K562 (cell line): ENCODE measurements around the gene FAM83E. TPM values are rescaled to one million over a fixed set of nuclear protein-coding genes. Genes with fewer than 3 reads are reported as not detected.

Experiments used
- NONO ChIP-seq, 2 experiments: fragments of 200-400 bp in 1 of 2; fragments of 450-650 bp in 1 of 2; formaldehyde crosslinking in 1 of 2; IDR thresholded peaks; 2 replicates each; pipeline ENCODE4 v1.6.1; 2017; ENCODE audit warnings: low read depth in 2 of 2, mild to moderate bottlenecking in 2 of 2, moderate library complexity in 2 of 2, low read length in 1 of 2
- PML ChIP-seq: IDR thresholded peaks from 2 replicates; pipeline ENCODE4 v1.6.1; 2012; ENCODE audit warnings: low read length, inconsistent platforms
- POLR3G ChIP-seq: IDR thresholded peaks from 2 replicates; pipeline ENCODE4 v1.6.1; 2011; ENCODE audit not compliant: insufficient read length, insufficient replicate concordance; ENCODE audit errors: extremely low read depth
- TEAD1 ChIP-seq, 2 experiments: fragments of 450-650 bp in 1 of 2; sonication (generic) in 1 of 2; formaldehyde crosslinking; IDR thresholded peaks; 2 replicates each; pipeline versions ENCODE4 v1.4.0 to v1.8.0; 2020 to 2022; ENCODE audit warnings: mild to moderate bottlenecking in 2 of 2, missing genetic modification reagents in 1 of 2
- ZNF347 ChIP-seq: fragments of 450-650 bp; formaldehyde crosslinking; IDR thresholded peaks from 2 replicates; pipeline ENCODE4 v1.4.0; 2020; ENCODE audit warnings: low read depth, mild to moderate bottlenecking, moderate library complexity
- polyA plus RNA-seq, 8 experiments: library from polyadenylated mRNA; depleted of rRNA in 4 of 8; stranded (reverse) in 5 of 8; unstranded in 3 of 8; fragments of >200 nt; fragmentation: Nextera tagmentation in 2 of 8; fragmentation: Illumina TruSeq in 1 of 8; extraction: Ambion mirVana in 2 of 8; extraction: Trizol in 1 of 8; gene quantifications; 2 replicates each; pipeline versions ENCODE4 v1.2.1 to v1.2.3, GENCODE V29; 2011 to 2014; ENCODE audit warnings: inconsistent platforms in 1 of 8, missing spikeins in 1 of 8
- total RNA-seq, 7 experiments: library from RNA; depleted of rRNA in 6 of 7; stranded (reverse); fragments of >200 nt in 6 of 7; fragmentation: Illumina TruSeq in 2 of 7; extraction: Trizol in 2 of 7; gene quantifications; 2 replicates each; pipeline versions ENCODE4 v1.2.1 to v1.2.3, GENCODE V29; 2011 to 2021; ENCODE audit warnings: low replicate concordance in 1 of 7
- TF ChIP-seq, protein P1 (sequence below), 2 experiments: fragments of 450-650 bp; IDR thresholded peaks; 2 replicates each; pipeline ENCODE4 v1.6.1; 2016; ENCODE audit warnings: mild to moderate bottlenecking in 2 of 2, borderline replicate concordance in 1 of 2, low read depth in 1 of 2, moderate library complexity in 1 of 2
- TF ChIP-seq, protein P2 (sequence below): fragments of 450-650 bp; IDR thresholded peaks from 2 replicates; pipeline ENCODE4 v1.6.1; 2016; ENCODE audit warnings: antibody characterized with exemption
- TF ChIP-seq, protein P3 (sequence below): sonication (generic); formaldehyde crosslinking; IDR thresholded peaks from 2 replicates; pipeline ENCODE4 v1.8.0; 2022; ENCODE audit warnings: mild to moderate bottlenecking, missing genetic modification reagents

Gene FAM83E
- total and polyA plus RNA-seq, 9 of the 15 experiments (the other 6 are each of a cell fraction or from before 2014, with no cell fraction given), result 0.15 to 0.87 (median 0.29) TPM; not detected in 4

DNA sequence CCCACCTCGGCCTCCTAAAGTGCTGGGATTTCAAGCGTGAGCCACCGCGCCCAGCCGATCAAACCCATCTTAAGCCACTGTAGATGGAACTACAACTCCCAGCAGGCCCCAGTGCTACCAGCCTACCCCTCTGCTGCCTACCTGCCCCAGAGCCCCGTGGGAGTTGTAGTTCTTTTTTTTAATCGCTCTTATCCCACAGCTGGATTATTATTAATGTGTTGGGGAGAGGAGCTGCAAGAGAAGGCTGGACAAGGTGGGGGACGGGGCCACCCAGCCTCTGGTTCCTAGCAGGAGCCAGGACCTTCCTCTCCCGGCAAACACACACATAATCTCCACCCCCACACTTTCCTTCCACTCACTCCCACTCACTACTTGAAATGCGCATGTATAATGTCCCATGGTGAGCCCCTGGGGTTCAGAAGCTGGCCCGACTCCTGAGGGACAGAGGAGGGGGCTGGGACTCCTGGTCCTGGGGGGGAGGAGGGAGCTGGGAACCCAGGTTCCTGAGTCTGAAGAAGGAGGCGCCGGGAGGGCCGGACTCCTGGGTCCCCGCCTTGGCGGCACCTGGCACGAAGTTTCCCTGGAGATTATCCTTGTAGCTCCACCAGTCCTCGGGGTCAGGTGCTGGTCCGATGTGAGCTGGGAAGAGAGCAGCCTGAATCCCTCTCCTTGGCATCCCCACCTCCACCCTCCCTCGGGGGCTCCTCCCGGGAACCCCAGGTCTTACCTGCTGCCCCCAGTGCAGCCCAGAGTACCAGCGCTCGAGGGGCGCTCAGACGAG lies 30.2 kb upstream of the FAM83E start (continued):
- TF ChIP-seq, protein P1, sequence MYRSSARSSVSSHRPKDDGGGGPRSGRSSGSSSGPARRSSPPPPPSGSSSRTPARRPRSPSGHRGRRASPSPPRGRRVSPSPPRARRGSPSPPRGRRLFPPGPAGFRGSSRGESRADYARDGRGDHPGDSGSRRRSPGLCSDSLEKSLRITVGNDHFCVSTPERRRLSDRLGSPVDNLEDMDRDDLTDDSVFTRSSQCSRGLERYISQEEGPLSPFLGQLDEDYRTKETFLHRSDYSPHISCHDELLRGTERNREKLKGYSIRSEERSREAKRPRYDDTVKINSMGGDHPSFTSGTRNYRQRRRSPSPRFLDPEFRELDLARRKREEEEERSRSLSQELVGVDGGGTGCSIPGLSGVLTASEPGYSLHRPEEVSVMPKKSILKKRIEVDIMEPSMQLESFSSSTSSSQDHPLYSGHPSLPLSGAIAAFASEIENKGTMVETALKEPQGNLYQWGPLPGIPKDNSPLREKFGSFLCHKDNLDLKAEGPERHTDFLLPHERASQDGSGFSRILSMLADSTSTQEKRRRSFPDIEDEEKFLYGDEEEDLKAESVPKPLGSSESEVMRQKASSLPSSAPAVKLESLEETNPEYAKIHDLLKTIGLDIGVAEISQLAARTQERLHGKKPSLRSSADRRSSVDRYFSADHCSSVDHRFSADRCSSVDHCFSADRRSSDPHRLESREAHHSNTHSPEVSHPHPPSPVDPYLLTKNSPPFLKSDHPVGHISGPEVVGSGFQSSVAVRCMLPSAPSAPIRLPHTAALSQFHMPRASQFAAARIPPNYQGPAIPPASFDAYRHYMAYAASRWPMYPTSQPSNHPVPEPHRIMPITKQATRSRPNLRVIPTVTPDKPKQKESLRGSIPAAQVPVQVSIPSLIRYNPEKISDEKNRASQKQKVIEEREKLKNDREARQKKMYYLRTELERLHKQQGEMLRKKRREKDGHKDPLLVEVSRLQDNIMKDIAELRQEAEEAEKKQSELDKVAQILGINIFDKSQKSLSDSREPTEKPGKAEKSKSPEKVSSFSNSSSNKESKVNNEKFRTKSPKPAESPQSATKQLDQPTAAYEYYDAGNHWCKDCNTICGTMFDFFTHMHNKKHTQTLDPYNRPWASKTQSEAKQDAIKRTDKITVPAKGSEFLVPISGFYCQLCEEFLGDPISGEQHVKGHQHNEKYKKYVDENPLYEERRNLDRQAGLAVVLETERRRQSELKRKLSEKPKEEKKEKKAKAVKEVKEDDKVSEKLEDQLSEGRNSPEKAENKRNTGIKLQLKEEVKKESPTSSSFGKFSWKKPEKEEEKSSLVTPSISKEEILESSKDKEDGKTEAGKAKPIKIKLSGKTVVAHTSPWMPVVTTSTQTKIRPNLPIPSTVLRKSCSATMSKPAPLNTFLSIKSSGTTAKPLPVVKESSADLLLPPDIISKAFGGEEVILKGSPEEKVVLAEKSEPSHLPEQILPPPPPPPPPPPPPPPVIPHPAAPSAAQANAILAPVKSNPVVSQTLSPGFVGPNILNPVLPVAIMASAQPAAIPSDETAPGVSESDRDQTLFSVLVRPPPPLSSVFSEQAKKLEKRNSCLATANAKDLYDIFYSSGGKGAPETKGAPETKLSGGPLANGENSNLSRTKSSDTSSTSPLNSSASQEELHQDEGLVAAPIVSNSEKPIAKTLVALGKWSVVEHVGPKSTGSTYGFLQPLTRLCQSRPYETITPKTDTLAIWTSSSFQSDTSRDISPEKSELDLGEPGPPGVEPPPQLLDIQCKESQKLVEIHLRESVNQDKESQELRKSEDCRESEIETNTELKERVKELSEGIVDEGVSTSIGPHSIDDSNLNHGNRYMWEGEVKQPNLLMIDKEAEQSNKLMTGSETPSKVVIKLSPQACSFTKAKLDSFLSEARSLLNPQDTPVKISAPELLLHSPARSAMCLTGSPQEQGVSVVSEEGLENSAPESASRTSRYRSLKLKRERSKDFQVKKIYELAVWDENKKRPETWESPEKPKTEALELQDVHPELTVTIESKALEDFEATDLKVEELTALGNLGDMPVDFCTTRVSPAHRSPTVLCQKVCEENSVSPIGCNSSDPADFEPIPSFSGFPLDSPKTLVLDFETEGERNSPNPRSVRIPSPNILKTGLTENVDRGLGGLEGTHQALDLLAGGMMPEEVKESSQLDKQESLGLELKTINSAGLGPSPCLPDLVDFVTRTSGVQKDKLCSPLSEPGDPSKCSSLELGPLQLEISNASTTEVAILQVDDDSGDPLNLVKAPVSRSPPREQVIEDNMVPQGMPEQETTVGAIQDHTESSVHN (IDR thresholded peaks at IDR 0.05; ENCODE audit: borderline replicate concordance in 1 of 2, low read depth in 1 of 2), result no peak
- no peak for TF ChIP-seq POLR3G
- TF ChIP-seq, protein P2, sequence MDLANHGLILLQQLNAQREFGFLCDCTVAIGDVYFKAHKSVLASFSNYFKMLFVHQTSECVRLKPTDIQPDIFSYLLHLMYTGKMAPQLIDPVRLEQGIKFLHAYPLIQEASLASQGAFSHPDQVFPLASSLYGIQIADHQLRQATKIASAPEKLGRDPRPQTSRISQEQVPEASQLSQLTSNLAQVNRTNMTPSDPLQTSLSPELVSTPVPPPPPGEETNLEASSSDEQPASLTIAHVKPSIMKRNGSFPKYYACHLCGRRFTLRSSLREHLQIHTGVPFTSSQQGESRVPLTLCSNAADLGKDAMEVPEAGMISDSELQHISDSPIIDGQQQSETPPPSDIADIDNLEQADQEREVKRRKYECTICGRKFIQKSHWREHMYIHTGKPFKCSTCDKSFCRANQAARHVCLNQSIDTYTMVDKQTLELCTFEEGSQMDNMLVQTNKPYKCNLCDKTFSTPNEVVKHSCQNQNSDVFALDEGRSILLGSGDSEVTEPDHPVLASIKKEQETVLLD, result no peak; the same call in 1 of the 2 replicates
- TF ChIP-seq, protein P3, sequence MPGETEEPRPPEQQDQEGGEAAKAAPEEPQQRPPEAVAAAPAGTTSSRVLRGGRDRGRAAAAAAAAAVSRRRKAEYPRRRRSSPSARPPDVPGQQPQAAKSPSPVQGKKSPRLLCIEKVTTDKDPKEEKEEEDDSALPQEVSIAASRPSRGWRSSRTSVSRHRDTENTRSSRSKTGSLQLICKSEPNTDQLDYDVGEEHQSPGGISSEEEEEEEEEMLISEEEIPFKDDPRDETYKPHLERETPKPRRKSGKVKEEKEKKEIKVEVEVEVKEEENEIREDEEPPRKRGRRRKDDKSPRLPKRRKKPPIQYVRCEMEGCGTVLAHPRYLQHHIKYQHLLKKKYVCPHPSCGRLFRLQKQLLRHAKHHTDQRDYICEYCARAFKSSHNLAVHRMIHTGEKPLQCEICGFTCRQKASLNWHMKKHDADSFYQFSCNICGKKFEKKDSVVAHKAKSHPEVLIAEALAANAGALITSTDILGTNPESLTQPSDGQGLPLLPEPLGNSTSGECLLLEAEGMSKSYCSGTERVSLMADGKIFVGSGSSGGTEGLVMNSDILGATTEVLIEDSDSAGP (CRISPR knock-in tag), result no peak
- TF ChIP-seq NONO (IDR thresholded peaks at IDR 0.05; ENCODE audit: low read depth in 2 of 2, low read length in 1 of 2), result no peak
- no peak for TF ChIP-seq PML
- no peak for TF ChIP-seq ZNF347 (CRISPR knock-in tag)
- TF ChIP-seq TEAD1 (CRISPR knock-in tag; IDR thresholded peaks at IDR 0.05), result 0 out of 4 replicates have a peak, but pooled peaks of 1 of the 2 experiments have one; percentile 54
